Measurements from ENCODE around the gene GRM1.

Gene GRM1

DNA sequence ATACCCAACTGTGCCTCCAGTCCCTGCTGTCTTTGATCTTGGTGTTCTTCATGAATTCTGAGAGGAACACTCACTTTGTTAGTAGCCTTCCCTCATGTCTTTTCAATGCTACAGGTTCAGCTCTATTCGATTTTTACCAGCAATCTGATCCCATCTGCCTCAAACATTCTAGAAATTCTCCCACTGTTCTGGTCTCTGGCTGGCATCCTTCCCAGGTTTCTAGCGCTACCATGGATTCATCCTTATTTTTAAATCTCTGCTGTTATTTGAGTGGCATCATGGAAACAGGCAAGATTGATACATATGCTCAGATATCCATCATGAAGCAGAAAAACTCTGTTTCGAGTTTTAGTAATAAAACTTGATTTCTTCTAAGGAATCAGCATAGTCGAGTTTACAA, 94.8 kb downstream of the GRM1 start:
- DNase-seq (ENCODE audit: extremely low spot score): no peak
- ChIA-PET CTCF (no interaction called here), POLR2A (no interaction called here)
- TF ChIP-seq BHLHE40 (IDR thresholded peaks at IDR 0.05; ENCODE audit: borderline replicate concordance): no peak
- no peak for TF ChIP-seq SP1 (IDR thresholded peaks at IDR 0.05)
- no peak for TF ChIP-seq ELF4 (IDR thresholded peaks at IDR 0.05)
- TF ChIP-seq ZNF384 (IDR thresholded peaks at IDR 0.05): no peak
- TF ChIP-seq FOXA1 (IDR thresholded peaks at IDR 0.05): no peak
- TF ChIP-seq FOXM1 (IDR thresholded peaks at IDR 0.05; ENCODE audit: borderline replicate concordance): no peak
- no peak for TF ChIP-seq L3MBTL2 (conservative IDR thresholded peaks at IDR 0.05)
- no peak for TF ChIP-seq CTBP1 (IDR thresholded peaks at IDR 0.05; ENCODE audit: borderline replicate concordance)
- no peak for TF ChIP-seq LEF1 (IDR thresholded peaks at IDR 0.05; ENCODE audit: borderline replicate concordance)
- TF ChIP-seq NFRKB (IDR thresholded peaks at IDR 0.05): no peak
- no peak for TF ChIP-seq ARNT (IDR thresholded peaks at IDR 0.05)
- no peak for TF ChIP-seq HDGF (IDR thresholded peaks at IDR 0.05; ENCODE audit: borderline replicate concordance)
- no peak for TF ChIP-seq SUZ12 (IDR thresholded peaks at IDR 0.05)
- no peak for TF ChIP-seq FOXK2 (IDR thresholded peaks at IDR 0.05)
- no peak for TF ChIP-seq TARDBP (IDR thresholded peaks at IDR 0.05)

DNA sequence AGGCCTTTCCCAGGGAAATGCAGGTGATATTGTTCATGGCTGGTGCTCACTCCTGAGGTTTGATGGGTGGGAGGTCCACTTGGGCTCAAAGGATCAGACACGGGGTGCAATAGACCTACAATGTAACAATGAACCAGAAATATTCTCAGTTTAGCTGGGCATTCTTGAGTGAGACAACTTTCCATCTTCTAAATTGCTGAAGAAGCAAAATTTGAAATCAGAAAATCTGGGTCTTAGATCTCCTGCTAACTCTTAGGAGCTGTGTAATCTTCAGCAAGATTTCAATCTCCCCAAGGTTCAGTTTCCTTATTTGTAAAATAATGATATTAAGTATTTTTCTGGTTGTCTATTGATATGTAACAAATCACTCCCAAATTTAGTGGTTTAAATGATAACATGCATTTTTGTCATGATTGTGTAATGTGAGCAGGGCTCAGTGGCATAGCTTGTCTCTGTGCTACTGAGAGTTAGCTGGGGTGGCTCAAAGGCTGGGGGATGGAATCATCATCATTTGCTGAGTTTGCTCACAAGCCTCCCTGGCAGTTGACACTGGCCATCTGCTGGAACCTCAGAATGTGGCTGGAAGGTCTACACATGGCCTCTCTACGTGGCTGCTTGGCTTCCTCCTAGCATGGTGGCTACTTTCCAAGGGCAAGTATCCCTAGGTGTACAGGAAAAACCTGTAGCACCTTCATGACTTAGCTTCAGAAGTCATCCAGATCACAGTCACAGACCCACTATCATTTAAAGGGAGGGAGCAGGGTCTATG, 98.8 kb downstream of the GRM1 start:
- CTCF ChIA-PET: no interaction called here
- POLR2A ChIA-PET: no interaction called here
- no peak for DNase-seq (ENCODE audit: extremely low spot score)
- no peak for TF ChIP-seq CTBP1 (IDR thresholded peaks at IDR 0.05; ENCODE audit: borderline replicate concordance)
- TF ChIP-seq L3MBTL2 (conservative IDR thresholded peaks at IDR 0.05): no peak
- no peak for TF ChIP-seq ARNT (IDR thresholded peaks at IDR 0.05)
- TF ChIP-seq TARDBP (IDR thresholded peaks at IDR 0.05): no peak
- TF ChIP-seq ELF4 (IDR thresholded peaks at IDR 0.05): no peak
- no peak for TF ChIP-seq HDGF (IDR thresholded peaks at IDR 0.05; ENCODE audit: borderline replicate concordance)
- TF ChIP-seq FOXA1 (IDR thresholded peaks at IDR 0.05): no peak
- no peak for TF ChIP-seq SUZ12 (IDR thresholded peaks at IDR 0.05)
- TF ChIP-seq, protein P1, sequence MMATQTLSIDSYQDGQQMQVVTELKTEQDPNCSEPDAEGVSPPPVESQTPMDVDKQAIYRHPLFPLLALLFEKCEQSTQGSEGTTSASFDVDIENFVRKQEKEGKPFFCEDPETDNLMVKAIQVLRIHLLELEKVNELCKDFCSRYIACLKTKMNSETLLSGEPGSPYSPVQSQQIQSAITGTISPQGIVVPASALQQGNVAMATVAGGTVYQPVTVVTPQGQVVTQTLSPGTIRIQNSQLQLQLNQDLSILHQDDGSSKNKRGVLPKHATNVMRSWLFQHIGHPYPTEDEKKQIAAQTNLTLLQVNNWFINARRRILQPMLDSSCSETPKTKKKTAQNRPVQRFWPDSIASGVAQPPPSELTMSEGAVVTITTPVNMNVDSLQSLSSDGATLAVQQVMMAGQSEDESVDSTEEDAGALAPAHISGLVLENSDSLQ (IDR thresholded peaks at IDR 0.05): no peak
- no peak for TF ChIP-seq FOXK2 (IDR thresholded peaks at IDR 0.05)
- no peak for TF ChIP-seq NFRKB (IDR thresholded peaks at IDR 0.05)
- TF ChIP-seq BHLHE40 (IDR thresholded peaks at IDR 0.05; ENCODE audit: borderline replicate concordance): no peak
- TF ChIP-seq FOXM1 (IDR thresholded peaks at IDR 0.05; ENCODE audit: borderline replicate concordance): no peak

DNA sequence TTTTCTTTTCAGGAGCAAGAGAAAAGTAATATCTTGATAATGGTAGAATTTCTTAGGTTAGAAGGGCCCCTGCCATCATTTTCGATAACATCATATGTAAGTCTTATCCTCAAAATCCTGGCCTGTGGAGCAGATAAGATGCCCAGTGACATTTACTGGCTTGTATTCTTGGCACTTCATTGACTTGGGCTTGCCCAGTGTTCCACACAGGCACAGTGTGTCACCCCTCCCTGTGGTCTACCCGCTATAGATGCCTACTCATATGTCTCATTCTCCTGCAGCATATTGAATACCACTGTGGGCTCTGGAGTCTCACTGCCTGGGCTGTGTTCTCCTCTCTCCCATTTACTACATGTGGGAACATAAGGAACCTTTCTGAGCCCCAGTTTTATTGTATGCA, 105.0 kb downstream of the GRM1 start:
- ChIA-PET CTCF (no interaction called here), POLR2A (no interaction called here)
- no peak for DNase-seq (ENCODE audit: extremely low spot score)
- TF ChIP-seq FOXK2 (IDR thresholded peaks at IDR 0.05): no peak
- TF ChIP-seq, protein P1 (IDR thresholded peaks at IDR 0.05): no peak
- TF ChIP-seq FOXM1 (IDR thresholded peaks at IDR 0.05; ENCODE audit: borderline replicate concordance): no peak
- TF ChIP-seq ARNT (IDR thresholded peaks at IDR 0.05): no peak
- no peak for TF ChIP-seq LEF1 (IDR thresholded peaks at IDR 0.05; ENCODE audit: borderline replicate concordance)
- no peak for TF ChIP-seq ZNF384 (IDR thresholded peaks at IDR 0.05)
- no peak for TF ChIP-seq ELF4 (IDR thresholded peaks at IDR 0.05)
- no peak for TF ChIP-seq NFRKB (IDR thresholded peaks at IDR 0.05)
- TF ChIP-seq SUZ12 (IDR thresholded peaks at IDR 0.05): no peak
- TF ChIP-seq BHLHE40 (IDR thresholded peaks at IDR 0.05; ENCODE audit: borderline replicate concordance): no peak

DNA sequence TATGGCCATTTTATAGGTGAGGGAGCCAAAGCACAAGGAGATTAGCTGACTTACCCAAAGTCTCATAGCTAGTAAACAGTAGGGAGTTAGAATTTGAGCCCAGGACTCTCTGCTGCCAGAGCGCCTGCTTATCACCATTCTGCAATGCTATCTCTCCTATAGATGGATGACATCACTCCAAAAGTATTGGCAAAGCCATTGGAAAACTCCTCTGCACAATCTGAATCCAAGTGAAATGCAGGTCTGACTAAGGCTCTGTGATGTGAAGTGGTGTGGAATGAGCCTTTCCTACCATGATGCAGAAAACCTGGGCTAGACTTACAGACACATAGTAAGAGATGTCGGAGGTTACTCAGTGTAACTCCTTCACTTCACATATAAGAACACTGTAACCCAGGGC, 106.3 kb downstream of the GRM1 start:
- CTCF ChIA-PET: no interaction called here
- no peak for DNase-seq (ENCODE audit: extremely low spot score)
- POLR2A ChIA-PET: no interaction called here
- TF ChIP-seq SP1 (IDR thresholded peaks at IDR 0.05): no peak
- no peak for TF ChIP-seq BHLHE40 (IDR thresholded peaks at IDR 0.05; ENCODE audit: borderline replicate concordance)
- no peak for TF ChIP-seq FOXM1 (IDR thresholded peaks at IDR 0.05; ENCODE audit: borderline replicate concordance)
- TF ChIP-seq NFRKB (IDR thresholded peaks at IDR 0.05): no peak
- TF ChIP-seq LEF1 (IDR thresholded peaks at IDR 0.05; ENCODE audit: borderline replicate concordance): no peak
- no peak for TF ChIP-seq ZNF384 (IDR thresholded peaks at IDR 0.05)
- TF ChIP-seq HDGF (IDR thresholded peaks at IDR 0.05; ENCODE audit: borderline replicate concordance): no peak

DNA sequence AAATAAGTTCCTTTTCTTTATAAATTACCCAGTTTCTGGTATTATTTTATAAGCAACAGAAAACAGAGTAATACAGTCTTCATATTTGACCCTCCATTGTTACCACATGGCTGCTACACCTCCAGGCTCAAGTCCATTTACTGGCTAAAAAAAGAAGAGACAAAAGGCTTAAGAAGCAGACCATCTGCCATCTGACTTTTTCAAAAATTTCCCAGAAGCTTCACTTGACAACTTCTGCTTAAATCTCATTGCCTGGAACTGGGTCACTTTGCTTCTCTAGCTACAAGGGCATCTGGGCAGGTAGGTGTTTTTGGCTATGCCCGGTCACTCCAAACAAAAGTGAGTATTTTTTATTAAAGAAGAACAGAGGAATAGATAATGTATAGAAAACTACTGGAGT, 118.0 kb downstream of the GRM1 start:
- TF ChIP-seq, protein P1 (IDR thresholded peaks at IDR 0.05): no peak
- TF ChIP-seq FOXM1 (IDR thresholded peaks at IDR 0.05; ENCODE audit: borderline replicate concordance) (no peak), LEF1 (IDR thresholded peaks at IDR 0.05; ENCODE audit: borderline replicate concordance) (no peak), ELF4 (IDR thresholded peaks at IDR 0.05) (no peak), HDGF (IDR thresholded peaks at IDR 0.05; ENCODE audit: borderline replicate concordance) (no peak), FOXK2 (IDR thresholded peaks at IDR 0.05) (no peak), SP1 (IDR thresholded peaks at IDR 0.05) (no peak), SUZ12 (IDR thresholded peaks at IDR 0.05) (no peak), L3MBTL2 (conservative IDR thresholded peaks at IDR 0.05) (no peak), NFRKB (IDR thresholded peaks at IDR 0.05) (no peak), ARNT (IDR thresholded peaks at IDR 0.05) (no peak), TARDBP (IDR thresholded peaks at IDR 0.05) (no peak), FOXA1 (IDR thresholded peaks at IDR 0.05) (no peak), BHLHE40 (IDR thresholded peaks at IDR 0.05; ENCODE audit: borderline replicate concordance) (no peak), CTBP1 (IDR thresholded peaks at IDR 0.05; ENCODE audit: borderline replicate concordance) (no peak), ZNF384 (IDR thresholded peaks at IDR 0.05) (no peak)
- POLR2A ChIA-PET: no interaction called here
- CTCF ChIA-PET: no interaction called here
- DNase-seq (ENCODE audit: extremely low spot score): no peak

DNA sequence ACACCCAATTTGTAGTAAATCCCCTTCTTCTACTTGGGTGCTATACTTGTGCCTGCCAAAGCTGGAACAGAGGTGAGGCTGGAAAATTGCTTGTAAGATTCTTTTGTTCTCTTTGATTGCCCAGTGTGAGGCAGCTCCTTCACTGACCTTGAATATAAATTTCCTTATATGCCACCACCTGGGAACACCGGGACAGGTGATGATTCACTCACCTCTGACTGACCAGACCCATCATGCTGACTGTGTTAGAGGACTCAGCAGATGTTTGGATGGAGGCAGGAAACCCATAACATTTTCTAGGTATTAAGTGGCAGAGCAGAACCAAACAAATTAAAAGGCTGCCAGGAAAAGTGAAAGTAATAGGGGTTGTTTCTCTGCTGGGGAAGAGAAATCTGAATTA, 120.9 kb downstream of the GRM1 start:
- ChIA-PET POLR2A (no interaction called here), CTCF (no interaction called here)
- DNase-seq (ENCODE audit: extremely low spot score): no peak
- TF ChIP-seq, protein P1 (IDR thresholded peaks at IDR 0.05): no peak
- TF ChIP-seq FOXA1 (IDR thresholded peaks at IDR 0.05): no peak
- TF ChIP-seq NFRKB (IDR thresholded peaks at IDR 0.05): no peak
- TF ChIP-seq ELF4 (IDR thresholded peaks at IDR 0.05): no peak
- no peak for TF ChIP-seq FOXM1 (IDR thresholded peaks at IDR 0.05; ENCODE audit: borderline replicate concordance)
